A673 (cell line): Measurements from ENCODE around the gene UTP4. TPM values are rescaled to one million over a fixed set of nuclear protein-coding genes. Genes with fewer than 3 reads are reported as not detected.

Source experiments
- BruUV-seq: library from RNA; stranded (reverse); fragments of 400-500 nt; replicated peaks from 2 replicates; lab custom pipeline; 2021; lab: Mats Ljungman, UMichigan
- CTCF ChIA-PET: fragments of 300-600 bp; sonication (Branson Sonifier 250); formaldehyde crosslinking; loops from one replicate; lab custom pipeline; 2022; ENCODE audit warnings: antibody characterized with exemption; lab: Charles Lee
- POLR2A ChIA-PET: fragments of 300-600 bp; sonication (Branson Sonifier 250); formaldehyde crosslinking; loops from one replicate; lab custom pipeline; 2022; ENCODE audit warnings: antibody characterized with exemption; ENCODE audit not compliant: low non-redundant PET; lab: Charles Lee
- DNase-seq: peaks from one replicate; pipeline ENCODE4 v3.0.0-alpha.2; 2015; ENCODE audit warnings: low spot score
- H3K27ac ChIP-seq: fragments of 200-600 bp; sonication (generic); 2 replicates; pipeline ENCODE4 v1.5.1; 2016; ENCODE audit warnings: mixed run types, low read depth, mild to moderate bottlenecking, mixed read lengths, antibody characterized with exemption, low read length; ENCODE audit not compliant: poor library complexity, severe bottlenecking
- H3K27me3 ChIP-seq: fragments of 200-600 bp; sonication (generic); replicated peaks from 2 replicates; pipeline ENCODE4 v1.6.1; 2017; ENCODE audit warnings: mixed run types, low read depth, mild to moderate bottlenecking, mixed read lengths, antibody characterized with exemption, low read length; ENCODE audit not compliant: insufficient read depth, poor library complexity
- H3K36me3 ChIP-seq: fragments of 200-600 bp; sonication (generic); 2 replicates; pipeline ENCODE4 v1.6.1; 2016; ENCODE audit warnings: mixed run types, mild to moderate bottlenecking, mixed read lengths, antibody characterized with exemption, low read length; ENCODE audit not compliant: insufficient read depth, poor library complexity, severe bottlenecking
- H3K4me1 ChIP-seq: fragments of 200-600 bp; sonication (generic); 2 replicates; pipeline ENCODE4 v1.6.1; 2017; ENCODE audit warnings: mixed run types, mild to moderate bottlenecking, mixed read lengths, antibody characterized with exemption, low read length; ENCODE audit not compliant: insufficient read depth, poor library complexity, severe bottlenecking
- H3K4me3 ChIP-seq: fragments of 200-600 bp; sonication (generic); 2 replicates; pipeline ENCODE4 v1.5.1; 2016; ENCODE audit warnings: low read depth, mixed run types, mild to moderate bottlenecking, mixed read lengths, low read length; ENCODE audit not compliant: poor library complexity, severe bottlenecking
- H3K9me3 ChIP-seq: fragments of 200-600 bp; sonication (generic); 2 replicates; pipeline ENCODE4 v1.6.1; 2016; ENCODE audit warnings: mixed run types, low read depth, mild to moderate bottlenecking, mixed read lengths, antibody characterized with exemption, low read length; ENCODE audit not compliant: poor library complexity, severe bottlenecking
- CTCF ChIP-seq: fragments of 300-800, 200-600 bp; sonication (generic); conservative IDR thresholded peaks from 2 replicates; pipeline ENCODE4 v1.5.1; 2017; ENCODE audit warnings: low read depth, mild to moderate bottlenecking, antibody characterized with exemption, low read length, moderate library complexity, mixed read lengths
- EZH2 ChIP-seq: fragments of 200-600 bp; sonication (generic); IDR thresholded peaks from 2 replicates; pipeline ENCODE4 v1.6.1; 2017; ENCODE audit warnings: borderline replicate concordance, low read depth, mild to moderate bottlenecking, mixed read lengths, antibody characterized with exemption, low read length; ENCODE audit not compliant: poor library complexity, severe bottlenecking
- intact Hi-C: fragments of 100-400 bp; cut with micrococcal nuclease; formaldehyde crosslinking; loops from one replicate; pipeline ENCODE4 v1.10.0; 2022; ENCODE audit not compliant: unreplicated experiment
- total RNA-seq: library from RNA; stranded (reverse); gene quantifications from 2 replicates; pipeline ENCODE4 v1.2.3, GENCODE V29; 2021

The UTP4 gene
- total RNA-seq, 1 experiment from 2014 or later = 146 TPM

- H3K36me3 ChIP-seq = no peaks in the 10 kb centered on the region
- H3K27me3 ChIP-seq = no peaks in the 10 kb centered on the region
- peak overlapping the region; percentile 83 for H3K27ac ChIP-seq
- TSS peak; percentile 40 for BruUV-seq
- H3K9me3 ChIP-seq = no peaks in the 10 kb centered on the region
- DNase-seq = no peak
- ChIA-PET CTCF (interaction anchor here (1.6 kb wide), 1 partner anchor 38 kb away, joined by 4 read pairs; no protein-coding TSS in a partner anchor), POLR2A (interaction anchor here (0.5 kb wide), 1 partner anchor 647 kb away, joined by 6 read pairs; no protein-coding TSS in a partner anchor)
- peaks cover 18% of the 10 kb centered on the region for H3K4me1 ChIP-seq
- TF ChIP-seq EZH2 (no peak), CTCF (no peak)
- peak overlapping the region; percentile 79 for H3K4me3 ChIP-seq
- intact Hi-C loops = loop anchor here (5.0 kb wide), 1 partner anchor 89 kb away; no protein-coding TSS in a partner anchor
Observed at GRCh38 chr16:69188236-69188549, 55.7 kb downstream of the UTP4 start.

DNA sequence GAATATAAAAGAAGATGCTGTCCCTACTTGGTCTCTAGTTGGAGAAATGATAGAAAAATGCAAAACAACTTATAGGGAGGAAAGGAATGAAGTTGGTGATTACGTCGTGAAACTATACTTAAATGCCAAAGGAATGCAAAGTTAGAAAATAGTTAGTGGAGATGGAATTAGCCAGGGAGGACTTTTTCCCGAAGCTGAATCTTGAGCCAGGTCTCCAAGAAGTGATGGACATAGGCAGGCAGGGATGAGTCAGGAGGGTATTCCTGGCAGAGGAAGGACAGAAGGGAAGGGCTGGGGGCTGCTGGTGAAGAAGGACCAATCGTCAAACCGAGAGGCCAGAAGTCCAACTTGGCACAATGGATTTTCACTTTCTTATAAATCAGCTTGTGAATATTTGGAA is 56.3 kb downstream of the UTP4 start:
- Histone ChIP-seq H3K4me1 (peaks cover 17% of the 10 kb centered on the region), H3K27ac (peak overlapping the region; percentile 83), H3K36me3 (no peaks in the 10 kb centered on the region), H3K27me3 (no peaks in the 10 kb centered on the region), H3K4me3 (peak overlapping the region; percentile 79), H3K9me3 (no peaks in the 10 kb centered on the region)
- intact Hi-C loops = loop anchor here (5.0 kb wide), 1 partner anchor 89 kb away; no protein-coding TSS in a partner anchor
- no peak for DNase-seq
- TF ChIP-seq EZH2 (no peak), CTCF (no peak)
- no TSS peak for BruUV-seq
- POLR2A ChIA-PET = interaction anchor here (0.5 kb wide), 1 partner anchor 647 kb away, joined by 6 read pairs; no protein-coding TSS in a partner anchor
- CTCF ChIA-PET = interaction anchor here (1.6 kb wide), 1 partner anchor 38 kb away, joined by 4 read pairs; no protein-coding TSS in a partner anchor

DNA sequence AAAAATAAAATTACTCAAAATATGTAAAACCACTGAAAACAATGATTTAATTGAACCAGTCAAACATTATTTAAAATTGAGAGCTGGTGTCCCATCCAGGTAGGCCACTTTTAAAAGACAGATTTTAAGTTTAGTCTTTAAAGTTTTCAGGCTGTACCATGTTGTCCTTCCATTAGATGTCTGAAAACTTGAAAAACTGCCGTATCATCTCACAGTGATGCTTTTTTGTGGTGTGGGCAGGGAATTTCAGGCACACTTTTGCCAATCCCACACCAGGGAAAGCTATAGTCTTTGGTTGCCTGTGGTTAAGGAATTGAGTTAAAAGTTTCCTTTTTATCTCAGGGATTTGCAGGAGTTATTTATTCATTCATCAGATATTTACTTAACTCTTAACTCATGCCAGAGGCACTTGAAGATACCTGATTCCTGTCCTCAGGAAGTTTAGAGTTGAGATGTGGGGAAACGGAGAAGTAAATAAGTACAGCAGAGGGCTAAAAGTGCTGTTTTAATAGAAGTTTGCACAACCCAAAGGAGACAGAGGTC is 57.7 kb downstream of the UTP4 start:
- no peaks in the 10 kb centered on the region for H3K9me3 ChIP-seq
- no peak overlapping the region for H3K27ac ChIP-seq
- no peaks in the 10 kb centered on the region for H3K36me3 ChIP-seq
- intact Hi-C loops = no loop called here
- TF ChIP-seq EZH2 (no peak), CTCF (no peak)
- POLR2A ChIA-PET = interaction anchor here (0.6 kb wide), 1 partner anchor 1169 kb away, joined by 4 read pairs; no protein-coding TSS in a partner anchor
- no TSS peak for BruUV-seq
- peaks cover 17% of the 10 kb centered on the region for H3K4me1 ChIP-seq
- no peak for DNase-seq
- CTCF ChIA-PET = no interaction called here
- H3K27me3 ChIP-seq = no peaks in the 10 kb centered on the region
- peak overlapping the region; percentile 0 for H3K4me3 ChIP-seq
